Measurements from ENCODE around the gene SORCS1. TPM values are rescaled to one million over a fixed set of nuclear protein-coding genes. Genes with fewer than 3 reads are reported as not detected.

The SORCS1 gene
- total and polyA plus RNA-seq, 12 donors = 0.30 to 5.5 (median 1.3) TPM

GRCh38 chr10:107043461-107043860, 121.0 kb downstream of the SORCS1 start:
- ATAC-seq = no peak
- Histone ChIP-seq H3K27me3 (no peaks in the 10 kb centered on the region), H3K4me1 (no peaks in the 10 kb centered on the region), H3K36me3 (no peaks in the 10 kb centered on the region), H3K9me3 (peaks cover 0 to under 1% (median 0%) of the 10 kb centered on the region in 11 donors), H3K4me3 (no peak overlapping the region), H3K27ac (no peak overlapping the region)
- 76 to 82% methylated on average over 3 of the region's 3 CpGs for WGBS, 2 donors
- intact Hi-C loops (cut with DNase I) = no loop called here
- TF ChIP-seq CTCF (IDR thresholded peaks at IDR 0.05) = no peak
- DNase-seq = no peak

- Histone ChIP-seq H3K9me3 (no peaks in the 10 kb centered on the region), H3K4me3 (no peak overlapping the region), H3K27ac (no peak overlapping the region), H3K4me1 (no peaks in the 10 kb centered on the region), H3K27me3 (no peaks in the 10 kb centered on the region), H3K36me3 (no peaks in the 10 kb centered on the region)
- ATAC-seq (no peak), DNase-seq (no peak)
- intact Hi-C loops (cut with DNase I) = no loop called here
- 86 to 93% methylated on average over 10 of the region's 10 CpGs for WGBS, 2 donors
- TF ChIP-seq CTCF (IDR thresholded peaks at IDR 0.05) = no peak
Measured at GRCh38 chr10:107037192-107038122, 127.0 kb downstream of the SORCS1 start.

GRCh38 chr10:107033799-107034422, 130.6 kb downstream of the SORCS1 start:
- intact Hi-C loops (cut with DNase I) = no loop called here
- no peak overlapping the region for H3K4me3 ChIP-seq
- no peaks in the 10 kb centered on the region for H3K27me3 ChIP-seq
- WGBS, 2 donors = 76 to 77% methylated on average over 5 of the region's 5 CpGs
- ATAC-seq = no peak
- no peak for TF ChIP-seq CTCF (IDR thresholded peaks at IDR 0.05)
- peaks cover 0 to 5% (median 0%) of the 10 kb centered on the region in 9 donors for H3K4me1 ChIP-seq
- H3K36me3 ChIP-seq = no peaks in the 10 kb centered on the region
- H3K27ac ChIP-seq = no peak overlapping the region
- no peaks in the 10 kb centered on the region for H3K9me3 ChIP-seq
- no peak for DNase-seq

- no peak for TF ChIP-seq CTCF (IDR thresholded peaks at IDR 0.05)
- Histone ChIP-seq H3K27me3 (no peaks in the 10 kb centered on the region), H3K4me3 (no peak overlapping the region), H3K36me3 (no peaks in the 10 kb centered on the region), H3K27ac (no peak overlapping the region), H3K9me3 (no peaks in the 10 kb centered on the region), H3K4me1 (peaks cover 0 to 5% (median 0%) of the 10 kb centered on the region in 9 donors)
- intact Hi-C loops (cut with DNase I) = no loop called here
- 78 to 81% methylated on average over 10 of the region's 10 CpGs for WGBS, 2 donors
- DNase-seq (no peak), ATAC-seq (no peak)
Measured at GRCh38 chr10:107032700-107033401, 131.7 kb downstream of the SORCS1 start.
